DOHH2 (cell line): Measurements from ENCODE around the gene CDC42.
"Not testable (repeated sequence)": the region's sequence is repeated elsewhere in the genome, so short reads cannot be mapped to it uniquely, and the experiment has no call there.

Source experiments
- H3F3A ChIP-seq: fragments of 200-600 bp; sonication (generic), shearing (Covaris generic); 2 replicates; pipeline ENCODE4 v1.6.0; 2016; ENCODE audit warnings: antibody characterized with exemption, mild to moderate bottlenecking; ENCODE audit not compliant: control insufficient read depth, insufficient read depth
- H3K27ac ChIP-seq: fragments of 200-600 bp; sonication (generic); 2 replicates; pipeline ENCODE4 v1.5.1; 2014; ENCODE audit warnings: low read depth, mild to moderate bottlenecking, low read length, moderate library complexity
- H3K27me3 ChIP-seq: fragments of 200-600 bp; sonication (generic); 2 replicates; pipeline ENCODE4 v1.6.1; 2014; ENCODE audit warnings: mild to moderate bottlenecking, low read length, mixed read lengths; ENCODE audit not compliant: control insufficient read depth
- H3K36me3 ChIP-seq: fragments of 200-600 bp; sonication (generic); 2 replicates; pipeline ENCODE4 v1.6.1; 2014; ENCODE audit warnings: mild to moderate bottlenecking, low read length, moderate library complexity, mixed read lengths; ENCODE audit not compliant: control insufficient read depth
- H3K4me1 ChIP-seq: fragments of 200-600 bp; sonication (generic); 2 replicates; pipeline ENCODE4 v1.6.1; 2014; ENCODE audit warnings: mild to moderate bottlenecking, low read length, mixed read lengths; ENCODE audit not compliant: control insufficient read depth
- H3K4me2 ChIP-seq: fragments of 200-600 bp; sonication (generic); 2 replicates; pipeline ENCODE4 v1.6.0; 2014; ENCODE audit warnings: mild to moderate bottlenecking, low read length, moderate library complexity
- H3K4me3 ChIP-seq: fragments of 200-600 bp; sonication (generic); 2 replicates; pipeline ENCODE4 v1.5.1; 2014; ENCODE audit warnings: mild to moderate bottlenecking, low read length, mixed read lengths
- H3K79me2 ChIP-seq: fragments of 200-600 bp; sonication (generic); 2 replicates; pipeline ENCODE4 v1.6.1; 2014; ENCODE audit warnings: mild to moderate bottlenecking, low read length, mixed read lengths; ENCODE audit not compliant: control insufficient read depth
- H3K9me2 ChIP-seq: fragments of 200-600 bp; sonication (generic); replicated peaks from 2 replicates; pipeline ENCODE4 v1.6.1; 2014; ENCODE audit warnings: mild to moderate bottlenecking, low read length, mixed read lengths; ENCODE audit not compliant: control insufficient read depth
- H3K9me3 ChIP-seq: fragments of 200-600 bp; sonication (generic); 2 replicates; pipeline ENCODE4 v1.6.1; 2014; ENCODE audit warnings: antibody characterized with exemption, low read length, mixed read lengths; ENCODE audit not compliant: control insufficient read depth, insufficient read depth
- H4K20me1 ChIP-seq: fragments of 200-600 bp; sonication (generic); 2 replicates; pipeline ENCODE4 v1.6.0; 2014; ENCODE audit warnings: low read depth, mild to moderate bottlenecking, antibody characterized with exemption, low read length, moderate library complexity; ENCODE audit not compliant: control insufficient read depth, insufficient read depth
- EZH2phosphoT487 ChIP-seq: fragments of 200-600 bp; sonication (generic); IDR thresholded peaks from 2 replicates; pipeline ENCODE4 v1.6.1; 2017; ENCODE audit warnings: borderline replicate concordance, mild to moderate bottlenecking, antibody characterized with exemption, low read length, moderate library complexity, mixed read lengths
- TF ChIP-seq, protein P1 (sequence below): fragments of 200-600 bp; sonication (generic); IDR thresholded peaks from one replicate; pipeline ENCODE4 v1.5.1; 2014; ENCODE audit warnings: antibody characterized with exemption, mild to moderate bottlenecking, low read depth, low read length; ENCODE audit not compliant: poor library complexity, severe bottlenecking

CDC42 gene

DNA sequence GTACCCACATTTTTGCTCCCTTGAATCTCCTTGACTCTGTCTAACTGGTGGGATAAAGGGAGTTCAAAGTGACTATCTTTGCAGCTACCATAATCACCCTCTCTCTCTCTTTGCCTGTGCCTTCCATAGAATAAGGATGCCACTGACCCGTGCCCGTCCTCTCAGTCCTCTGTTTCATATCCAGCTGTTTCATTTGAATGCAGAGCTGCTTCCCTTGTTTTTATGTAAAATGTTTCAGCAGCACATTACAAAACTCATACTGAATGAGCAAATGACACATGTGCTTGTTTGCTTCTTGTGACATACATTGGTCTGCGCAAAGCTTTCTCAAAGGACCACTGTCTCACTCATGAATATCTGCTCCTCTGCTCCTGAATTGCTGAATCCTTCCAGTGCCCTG, 38.4 kb downstream of the CDC42 start:
- no peaks in the 10 kb centered on the region for H3K27me3 ChIP-seq
- TF ChIP-seq, protein P1, sequence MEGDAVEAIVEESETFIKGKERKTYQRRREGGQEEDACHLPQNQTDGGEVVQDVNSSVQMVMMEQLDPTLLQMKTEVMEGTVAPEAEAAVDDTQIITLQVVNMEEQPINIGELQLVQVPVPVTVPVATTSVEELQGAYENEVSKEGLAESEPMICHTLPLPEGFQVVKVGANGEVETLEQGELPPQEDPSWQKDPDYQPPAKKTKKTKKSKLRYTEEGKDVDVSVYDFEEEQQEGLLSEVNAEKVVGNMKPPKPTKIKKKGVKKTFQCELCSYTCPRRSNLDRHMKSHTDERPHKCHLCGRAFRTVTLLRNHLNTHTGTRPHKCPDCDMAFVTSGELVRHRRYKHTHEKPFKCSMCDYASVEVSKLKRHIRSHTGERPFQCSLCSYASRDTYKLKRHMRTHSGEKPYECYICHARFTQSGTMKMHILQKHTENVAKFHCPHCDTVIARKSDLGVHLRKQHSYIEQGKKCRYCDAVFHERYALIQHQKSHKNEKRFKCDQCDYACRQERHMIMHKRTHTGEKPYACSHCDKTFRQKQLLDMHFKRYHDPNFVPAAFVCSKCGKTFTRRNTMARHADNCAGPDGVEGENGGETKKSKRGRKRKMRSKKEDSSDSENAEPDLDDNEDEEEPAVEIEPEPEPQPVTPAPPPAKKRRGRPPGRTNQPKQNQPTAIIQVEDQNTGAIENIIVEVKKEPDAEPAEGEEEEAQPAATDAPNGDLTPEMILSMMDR: no peak
- no peak for TF ChIP-seq EZH2phosphoT487
- H3K36me3 ChIP-seq: peaks cover 78% of the 10 kb centered on the region
- H3K4me3 ChIP-seq: no peak overlapping the region
- H3F3A ChIP-seq: peaks cover 6% of the 10 kb centered on the region
- H3K4me1 ChIP-seq: peaks cover 56% of the 10 kb centered on the region
- H4K20me1 ChIP-seq: peaks cover 58% of the 10 kb centered on the region
- no peaks in the 10 kb centered on the region for H3K9me3 ChIP-seq
- no peak overlapping the region for H3K4me2 ChIP-seq
- H3K9me2 ChIP-seq: no peaks in the 10 kb centered on the region
- no peak overlapping the region for H3K27ac ChIP-seq
- H3K79me2 ChIP-seq: peaks cover 66% of the 10 kb centered on the region

- H3K9me3 ChIP-seq, H3K4me2 ChIP-seq, H3K4me3 ChIP-seq, H3F3A ChIP-seq, H3K27me3 ChIP-seq, H3K9me2 ChIP-seq, H3K27ac ChIP-seq: not testable (repeated sequence)
- H3K36me3 ChIP-seq: peaks cover 73% of the 10 kb centered on the region
- H4K20me1 ChIP-seq: peaks cover 61% of the 10 kb centered on the region
- peaks cover 56% of the 10 kb centered on the region for H3K79me2 ChIP-seq
- H3K4me1 ChIP-seq: peaks cover 56% of the 10 kb centered on the region
These were observed 39.7 kb downstream of the CDC42 start for GRCh38 chr1:22092026-22092768.

GRCh38 chr1:22093513-22093912, 41.0 kb downstream of the CDC42 start:
- H3K4me3 ChIP-seq: no peak overlapping the region
- H3K36me3 ChIP-seq: peaks cover 69% of the 10 kb centered on the region
- H3F3A ChIP-seq: peaks cover 6% of the 10 kb centered on the region
- no peaks in the 10 kb centered on the region for H3K9me3 ChIP-seq
- peaks cover 59% of the 10 kb centered on the region for H4K20me1 ChIP-seq
- peaks cover 50% of the 10 kb centered on the region for H3K4me1 ChIP-seq
- no peak overlapping the region for H3K4me2 ChIP-seq
- H3K27me3 ChIP-seq: no peaks in the 10 kb centered on the region
- H3K27ac ChIP-seq: no peak overlapping the region
- H3K79me2 ChIP-seq: peaks cover 45% of the 10 kb centered on the region
- TF ChIP-seq EZH2phosphoT487: no peak
- TF ChIP-seq, protein P1: no peak
- no peaks in the 10 kb centered on the region for H3K9me2 ChIP-seq

GRCh38 chr1:22096036-22096435, 43.5 kb downstream of the CDC42 start:
- Histone ChIP-seq H3K4me1 (peaks cover 25% of the 10 kb centered on the region), H3K9me2 (no peaks in the 10 kb centered on the region), H3K27me3 (no peaks in the 10 kb centered on the region), H4K20me1 (peaks cover 33% of the 10 kb centered on the region), H3F3A (peaks cover 3% of the 10 kb centered on the region), H3K79me2 (peaks cover 20% of the 10 kb centered on the region), H3K4me3 (no peak overlapping the region), H3K36me3 (peaks cover 47% of the 10 kb centered on the region), H3K27ac (no peak overlapping the region), H3K4me2 (no peak overlapping the region), H3K9me3 (no peaks in the 10 kb centered on the region)
- TF ChIP-seq, protein P1: no peak
- TF ChIP-seq EZH2phosphoT487: no peak
